ENCODE data around the gene SERPINF2. TPM values are rescaled to one million over a fixed set of nuclear protein-coding genes. Genes with fewer than 3 reads are reported as not detected.

Gene SERPINF2
- total and polyA plus RNA-seq, 2 experiments from 2014 or later: 0.66 to 1.2 TPM

DNA sequence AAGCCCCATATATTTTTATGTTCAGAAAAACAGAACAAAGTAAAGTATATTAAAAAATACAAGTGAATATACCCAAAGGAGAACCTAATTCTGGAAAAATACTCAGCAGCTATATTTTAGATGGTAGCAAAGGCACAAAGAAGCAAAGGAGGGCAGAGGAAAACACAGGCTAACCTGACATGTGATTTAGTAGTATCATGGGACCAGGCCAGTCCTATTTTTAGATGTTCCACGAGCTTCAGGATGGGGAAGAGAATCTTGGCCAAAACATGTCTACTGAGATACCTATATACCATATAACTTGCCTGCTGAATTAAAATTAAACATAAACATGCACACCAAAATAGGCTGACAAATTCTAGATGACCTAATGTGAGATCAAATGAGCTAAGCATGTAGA lies 54.1 kb downstream of the SERPINF2 start (continued):
- TF ChIP-seq, protein P1, sequence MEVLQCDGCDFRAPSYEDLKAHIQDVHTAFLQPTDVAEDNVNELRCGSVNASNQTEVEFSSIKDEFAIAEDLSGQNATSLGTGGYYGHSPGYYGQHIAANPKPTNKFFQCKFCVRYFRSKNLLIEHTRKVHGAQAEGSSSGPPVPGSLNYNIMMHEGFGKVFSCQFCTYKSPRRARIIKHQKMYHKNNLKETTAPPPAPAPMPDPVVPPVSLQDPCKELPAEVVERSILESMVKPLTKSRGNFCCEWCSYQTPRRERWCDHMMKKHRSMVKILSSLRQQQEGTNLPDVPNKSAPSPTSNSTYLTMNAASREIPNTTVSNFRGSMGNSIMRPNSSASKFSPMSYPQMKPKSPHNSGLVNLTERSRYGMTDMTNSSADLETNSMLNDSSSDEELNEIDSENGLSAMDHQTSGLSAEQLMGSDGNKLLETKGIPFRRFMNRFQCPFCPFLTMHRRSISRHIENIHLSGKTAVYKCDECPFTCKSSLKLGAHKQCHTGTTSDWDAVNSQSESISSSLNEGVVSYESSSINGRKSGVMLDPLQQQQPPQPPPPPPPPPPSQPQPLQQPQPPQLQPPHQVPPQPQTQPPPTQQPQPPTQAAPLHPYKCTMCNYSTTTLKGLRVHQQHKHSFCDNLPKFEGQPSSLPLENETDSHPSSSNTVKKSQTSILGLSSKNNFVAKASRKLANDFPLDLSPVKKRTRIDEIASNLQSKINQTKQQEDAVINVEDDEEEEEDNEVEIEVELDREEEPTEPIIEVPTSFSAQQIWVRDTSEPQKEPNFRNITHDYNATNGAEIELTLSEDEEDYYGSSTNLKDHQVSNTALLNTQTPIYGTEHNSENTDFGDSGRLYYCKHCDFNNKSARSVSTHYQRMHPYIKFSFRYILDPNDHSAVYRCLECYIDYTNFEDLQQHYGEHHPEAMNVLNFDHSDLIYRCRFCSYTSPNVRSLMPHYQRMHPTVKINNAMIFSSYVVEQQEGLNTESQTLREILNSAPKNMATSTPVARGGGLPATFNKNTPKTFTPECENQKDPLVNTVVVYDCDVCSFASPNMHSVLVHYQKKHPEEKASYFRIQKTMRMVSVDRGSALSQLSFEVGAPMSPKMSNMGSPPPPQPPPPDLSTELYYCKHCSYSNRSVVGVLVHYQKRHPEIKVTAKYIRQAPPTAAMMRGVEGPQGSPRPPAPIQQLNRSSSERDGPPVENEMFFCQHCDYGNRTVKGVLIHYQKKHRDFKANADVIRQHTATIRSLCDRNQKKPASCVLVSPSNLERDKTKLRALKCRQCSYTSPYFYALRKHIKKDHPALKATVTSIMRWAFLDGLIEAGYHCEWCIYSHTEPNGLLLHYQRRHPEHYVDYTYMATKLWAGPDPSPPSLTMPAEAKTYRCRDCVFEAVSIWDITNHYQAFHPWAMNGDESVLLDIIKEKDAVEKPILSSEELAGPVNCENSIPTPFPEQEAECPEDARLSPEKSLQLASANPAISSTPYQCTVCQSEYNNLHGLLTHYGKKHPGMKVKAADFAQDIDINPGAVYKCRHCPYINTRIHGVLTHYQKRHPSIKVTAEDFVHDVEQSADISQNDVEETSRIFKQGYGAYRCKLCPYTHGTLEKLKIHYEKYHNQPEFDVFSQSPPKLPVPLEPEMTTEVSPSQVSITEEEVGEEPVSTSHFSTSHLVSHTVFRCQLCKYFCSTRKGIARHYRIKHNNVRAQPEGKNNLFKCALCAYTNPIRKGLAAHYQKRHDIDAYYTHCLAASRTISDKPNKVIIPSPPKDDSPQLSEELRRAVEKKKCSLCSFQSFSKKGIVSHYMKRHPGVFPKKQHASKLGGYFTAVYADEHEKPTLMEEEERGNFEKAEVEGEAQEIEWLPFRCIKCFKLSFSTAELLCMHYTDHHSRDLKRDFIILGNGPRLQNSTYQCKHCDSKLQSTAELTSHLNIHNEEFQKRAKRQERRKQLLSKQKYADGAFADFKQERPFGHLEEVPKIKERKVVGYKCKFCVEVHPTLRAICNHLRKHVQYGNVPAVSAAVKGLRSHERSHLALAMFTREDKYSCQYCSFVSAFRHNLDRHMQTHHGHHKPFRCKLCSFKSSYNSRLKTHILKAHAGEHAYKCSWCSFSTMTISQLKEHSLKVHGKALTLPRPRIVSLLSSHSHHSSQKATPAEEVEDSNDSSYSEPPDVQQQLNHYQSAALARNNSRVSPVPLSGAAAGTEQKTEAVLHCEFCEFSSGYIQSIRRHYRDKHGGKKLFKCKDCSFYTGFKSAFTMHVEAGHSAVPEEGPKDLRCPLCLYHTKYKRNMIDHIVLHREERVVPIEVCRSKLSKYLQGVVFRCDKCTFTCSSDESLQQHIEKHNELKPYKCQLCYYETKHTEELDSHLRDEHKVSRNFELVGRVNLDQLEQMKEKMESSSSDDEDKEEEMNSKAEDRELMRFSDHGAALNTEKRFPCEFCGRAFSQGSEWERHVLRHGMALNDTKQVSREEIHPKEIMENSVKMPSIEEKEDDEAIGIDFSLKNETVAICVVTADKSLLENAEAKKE (CRISPR knock-in tag; IDR thresholded peaks at IDR 0.05): no peak
- TF ChIP-seq ZNF331 (CRISPR knock-in tag; IDR thresholded peaks at IDR 0.05; ENCODE audit: low read depth): no peak
- TF ChIP-seq, protein P2, sequence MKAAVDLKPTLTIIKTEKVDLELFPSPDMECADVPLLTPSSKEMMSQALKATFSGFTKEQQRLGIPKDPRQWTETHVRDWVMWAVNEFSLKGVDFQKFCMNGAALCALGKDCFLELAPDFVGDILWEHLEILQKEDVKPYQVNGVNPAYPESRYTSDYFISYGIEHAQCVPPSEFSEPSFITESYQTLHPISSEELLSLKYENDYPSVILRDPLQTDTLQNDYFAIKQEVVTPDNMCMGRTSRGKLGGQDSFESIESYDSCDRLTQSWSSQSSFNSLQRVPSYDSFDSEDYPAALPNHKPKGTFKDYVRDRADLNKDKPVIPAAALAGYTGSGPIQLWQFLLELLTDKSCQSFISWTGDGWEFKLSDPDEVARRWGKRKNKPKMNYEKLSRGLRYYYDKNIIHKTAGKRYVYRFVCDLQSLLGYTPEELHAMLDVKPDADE (IDR thresholded peaks at IDR 0.05): no peak

DNA sequence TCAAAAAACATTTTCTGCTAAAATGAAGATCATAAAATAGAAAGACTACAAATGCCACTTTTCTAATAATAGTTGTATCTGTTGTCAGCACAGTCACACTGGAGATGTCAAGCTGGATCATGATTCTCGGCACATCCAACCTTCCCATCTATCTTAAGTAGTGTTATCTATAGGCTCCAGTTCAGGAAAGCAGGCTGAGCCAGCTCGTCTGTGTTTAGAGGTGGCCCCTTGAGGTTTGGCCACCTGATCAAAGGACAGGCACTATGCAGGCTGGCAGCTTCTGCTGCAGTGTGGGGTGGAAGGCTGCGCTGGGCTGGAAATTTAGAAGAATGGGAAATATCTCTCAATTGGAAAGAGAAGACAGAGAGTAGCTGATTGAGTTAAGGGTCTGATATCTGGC lies 54.7 kb downstream of the SERPINF2 start:
- no peaks in the 10 kb centered on the region for H3K9me2 ChIP-seq (ENCODE audit: insufficient read depth)
- Mint-ChIP-seq H3K4me1 (no peaks in the 10 kb centered on the region), H3K27ac (no peak overlapping the region), H3K27me3 (ENCODE audit: insufficient read depth, low read depth, poor library complexity) (peaks cover 6% of the 10 kb centered on the region), H3K4me3 (no peak overlapping the region), H3K9me3 (no peaks in the 10 kb centered on the region), H3K36me3 (ENCODE audit: low read depth) (peaks cover 42% of the 10 kb centered on the region; the same call in 2 of the 3 replicates)
- H3K4me1 ChIP-seq (ENCODE audit: insufficient read depth): no peaks in the 10 kb centered on the region
- no peak overlapping the region for H3K27ac ChIP-seq (ENCODE audit: low read depth)
- no peak for DNase-seq (ENCODE audit: low spot score)
- H3K4me3 ChIP-seq: no peak overlapping the region
- no peak overlapping the region for H3K4me2 ChIP-seq
- ATAC-seq: no peak
- H3K79me2 ChIP-seq (replicated peaks; ENCODE audit: insufficient read depth): peaks cover 33% of the 10 kb centered on the region
- H2AFZ ChIP-seq: no peak overlapping the region
- peaks cover 22% of the 10 kb centered on the region; the same call in 1 of the 2 replicates for H4K20me1 ChIP-seq (replicated peaks; ENCODE audit: insufficient read depth)
- H3F3A ChIP-seq (replicated peaks; ENCODE audit: low read depth): no peaks in the 10 kb centered on the region
- no peaks in the 10 kb centered on the region for H3K27me3 ChIP-seq (ENCODE audit: insufficient read depth)
- H3K36me3 ChIP-seq (ENCODE audit: insufficient read depth): 0 out of 2 replicates have a peak, but pooled peaks cover 14% of the 10 kb centered on the region
- TF ChIP-seq EZH2 (IDR thresholded peaks at IDR 0.05; ENCODE audit: low read depth, unreplicated experiment) (no peak), POLR2AphosphoS5 (IDR thresholded peaks at IDR 0.05; ENCODE audit: low read depth) (no peak), CREB1 (CRISPR knock-in tag; IDR thresholded peaks at IDR 0.05; ENCODE audit: low read depth) (no peak), ZNF331 (CRISPR knock-in tag; IDR thresholded peaks at IDR 0.05; ENCODE audit: low read depth) (no peak), NANOG (IDR thresholded peaks at IDR 0.05; ENCODE audit: borderline replicate concordance) (no peak), ZNF114 (CRISPR knock-in tag; IDR thresholded peaks at IDR 0.05) (no peak), STAT1 (IDR thresholded peaks at IDR 0.05; ENCODE audit: unreplicated experiment) (no peak), JUNB (IDR thresholded peaks at IDR 0.05; ENCODE audit: unreplicated experiment) (no peak)
- TF ChIP-seq, protein P3, sequence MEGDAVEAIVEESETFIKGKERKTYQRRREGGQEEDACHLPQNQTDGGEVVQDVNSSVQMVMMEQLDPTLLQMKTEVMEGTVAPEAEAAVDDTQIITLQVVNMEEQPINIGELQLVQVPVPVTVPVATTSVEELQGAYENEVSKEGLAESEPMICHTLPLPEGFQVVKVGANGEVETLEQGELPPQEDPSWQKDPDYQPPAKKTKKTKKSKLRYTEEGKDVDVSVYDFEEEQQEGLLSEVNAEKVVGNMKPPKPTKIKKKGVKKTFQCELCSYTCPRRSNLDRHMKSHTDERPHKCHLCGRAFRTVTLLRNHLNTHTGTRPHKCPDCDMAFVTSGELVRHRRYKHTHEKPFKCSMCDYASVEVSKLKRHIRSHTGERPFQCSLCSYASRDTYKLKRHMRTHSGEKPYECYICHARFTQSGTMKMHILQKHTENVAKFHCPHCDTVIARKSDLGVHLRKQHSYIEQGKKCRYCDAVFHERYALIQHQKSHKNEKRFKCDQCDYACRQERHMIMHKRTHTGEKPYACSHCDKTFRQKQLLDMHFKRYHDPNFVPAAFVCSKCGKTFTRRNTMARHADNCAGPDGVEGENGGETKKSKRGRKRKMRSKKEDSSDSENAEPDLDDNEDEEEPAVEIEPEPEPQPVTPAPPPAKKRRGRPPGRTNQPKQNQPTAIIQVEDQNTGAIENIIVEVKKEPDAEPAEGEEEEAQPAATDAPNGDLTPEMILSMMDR (conservative IDR thresholded peaks at IDR 0.05; ENCODE audit: low read depth in 2 of 2): no peak

Measured in GM23338 (cell line).